ENCODE measurements around the gene ATAD3C.
"Not testable (repeated sequence)": the region's sequence is repeated elsewhere in the genome, so short reads cannot be mapped to it uniquely, and the experiment has no call there.

Gene ATAD3C

DNA sequence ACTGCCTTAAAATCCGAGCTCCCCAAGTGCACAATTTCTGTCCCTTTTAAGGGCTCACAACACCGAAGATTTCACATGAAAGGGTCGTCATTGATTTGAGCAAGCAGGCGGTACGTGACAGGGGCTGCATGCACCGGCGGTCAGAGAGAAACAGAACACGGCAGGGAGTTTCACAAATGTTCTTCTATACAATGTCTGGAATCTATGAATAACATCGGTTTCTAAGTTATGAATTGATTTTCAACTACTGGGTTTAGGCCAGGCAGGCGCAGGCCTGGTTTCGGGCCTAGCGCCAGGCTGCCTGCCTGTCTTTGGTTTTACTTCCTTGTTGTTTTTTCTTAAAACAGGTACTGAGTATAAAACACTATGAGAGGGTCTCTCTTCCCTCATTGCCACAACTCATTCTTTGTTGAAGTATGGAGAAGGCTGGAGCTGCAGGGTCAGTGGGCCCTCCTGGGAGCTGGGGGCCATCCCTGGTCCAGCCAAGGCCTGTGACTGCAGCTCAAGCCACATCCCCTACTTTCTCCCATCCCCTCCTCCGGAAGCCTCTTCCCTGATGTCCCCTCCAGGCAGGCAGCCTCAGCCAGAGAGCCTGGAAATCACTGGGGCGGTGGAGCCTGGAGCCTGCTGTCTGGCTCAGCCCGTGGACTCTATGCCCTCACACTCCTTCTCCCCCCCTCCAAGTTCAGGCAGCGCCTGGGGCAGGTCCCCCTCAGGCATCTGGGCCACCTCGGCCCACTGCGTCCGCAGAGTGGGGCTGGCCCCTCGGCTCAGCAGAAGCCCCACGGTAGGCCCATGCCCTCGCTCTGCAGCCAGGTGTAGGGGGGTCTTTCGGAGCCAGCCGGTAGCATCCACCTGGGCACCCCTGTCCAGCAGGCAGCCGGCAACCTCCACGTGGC, 30.8 kb upstream of the ATAD3C start:
- DNase-seq (ENCODE audit: low read depth), result no peak

DNA sequence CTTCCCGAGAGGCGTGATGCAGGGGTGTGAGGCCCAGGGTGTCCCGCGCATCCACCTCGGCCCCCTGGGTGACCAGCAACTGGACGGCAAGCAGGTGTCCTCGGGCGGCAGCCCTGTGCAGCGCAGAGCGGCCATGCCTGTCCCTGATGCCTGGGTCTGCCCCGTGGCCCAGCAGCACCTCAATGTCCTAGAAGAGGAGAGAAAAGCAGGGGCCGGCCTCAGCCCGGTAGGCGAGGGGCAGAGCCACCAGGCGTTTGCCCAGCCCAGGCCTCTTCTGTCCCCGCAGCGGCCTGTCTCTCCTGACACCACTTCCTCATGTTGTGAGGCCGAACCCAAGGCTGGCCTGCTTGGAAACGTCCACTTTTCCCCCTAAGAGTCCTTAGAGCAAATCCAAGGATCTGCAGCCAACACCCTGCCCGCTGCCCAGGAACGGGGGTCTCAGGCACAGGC, 30.1 kb upstream of the ATAD3C start:
- DNase-seq (ENCODE audit: low read depth), result no peak

GRCh38 chr1:1419813-1420653, 29.5 kb upstream of the ATAD3C start:
- no peak for DNase-seq (ENCODE audit: low read depth)

- no peak for DNase-seq (ENCODE audit: low read depth)
These were observed 28.8 kb upstream of the ATAD3C start for GRCh38 chr1:1420654-1421141.

DNA sequence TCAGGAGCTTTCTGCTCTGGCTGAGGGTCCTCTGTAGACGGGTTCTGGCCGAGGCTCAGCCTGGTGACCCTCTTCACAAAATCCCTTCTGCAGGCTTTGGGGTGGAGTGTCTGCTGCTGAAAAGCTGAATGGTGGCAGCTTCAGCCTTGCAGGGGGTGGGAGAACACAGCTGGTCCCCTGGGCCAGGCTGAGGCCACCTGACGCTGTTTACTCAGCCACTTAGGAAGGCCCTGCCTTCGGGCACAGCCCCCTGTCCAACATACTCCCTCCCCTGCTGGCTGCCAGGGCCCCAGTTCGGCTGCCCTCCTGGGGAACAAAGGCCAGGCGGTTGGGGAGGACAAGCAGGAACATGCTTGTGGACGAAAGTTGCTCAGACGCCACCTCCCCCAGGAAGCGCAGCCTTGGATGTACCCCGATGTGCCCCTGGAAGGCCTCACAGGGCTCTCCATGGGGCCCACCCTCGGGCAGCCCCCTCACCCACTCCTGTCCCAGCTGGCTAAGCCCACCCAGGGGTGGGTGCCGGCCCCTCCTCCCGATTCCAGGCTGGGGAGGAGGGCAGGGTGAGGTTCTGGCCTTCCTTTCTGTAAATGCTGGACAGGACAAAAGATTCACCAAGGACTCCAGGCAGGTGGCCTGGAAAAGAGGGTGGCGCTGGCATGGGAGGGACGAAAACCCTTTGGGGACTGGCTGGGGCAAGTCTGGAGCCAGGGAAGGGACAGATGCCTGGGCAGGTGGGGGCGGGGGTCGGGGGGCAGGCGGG, 28.2 kb upstream of the ATAD3C start, which contains the start of gene ANKRD65:
Gene ANKRD65 (minus strand): TSS at position 130 of the 760 bp plus-strand sequence. CDS start 271 bp downstream, outside the sequence.
- DNase-seq (ENCODE audit: low read depth), result no peak

DNA sequence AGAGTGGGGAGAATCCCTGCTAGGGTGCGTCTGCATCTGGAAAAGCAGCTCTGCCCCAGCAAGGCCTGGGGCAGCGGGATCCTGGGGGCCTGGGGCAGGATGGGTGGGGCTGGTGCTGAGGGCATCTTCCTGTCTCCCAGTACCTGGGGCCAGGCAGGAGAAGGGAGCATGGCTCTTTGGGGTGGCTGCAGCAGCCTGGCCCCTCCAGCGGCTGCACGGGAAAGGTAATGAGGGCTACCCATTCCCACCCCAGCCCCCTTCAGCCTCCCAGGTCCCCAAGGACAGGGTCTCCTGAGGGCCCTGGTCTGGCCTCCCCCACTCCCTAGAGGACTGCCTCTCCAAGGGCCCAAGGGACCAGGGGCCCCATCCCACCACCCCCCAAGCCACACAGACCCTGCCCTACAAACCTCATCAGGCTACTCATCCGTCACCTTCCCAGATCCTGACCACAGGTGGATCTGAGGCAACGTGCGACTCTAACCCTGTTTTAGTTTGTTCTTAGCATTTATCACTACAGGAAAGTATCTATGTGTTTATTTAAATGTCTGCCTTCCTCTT, 27.5 kb upstream of the ATAD3C start:
- DNase-seq (ENCODE audit: low read depth), result no peak

GRCh38 chr1:1422465-1423244, 26.8 kb upstream of the ATAD3C start:
- DNase-seq (ENCODE audit: low read depth), result no peak

DNA sequence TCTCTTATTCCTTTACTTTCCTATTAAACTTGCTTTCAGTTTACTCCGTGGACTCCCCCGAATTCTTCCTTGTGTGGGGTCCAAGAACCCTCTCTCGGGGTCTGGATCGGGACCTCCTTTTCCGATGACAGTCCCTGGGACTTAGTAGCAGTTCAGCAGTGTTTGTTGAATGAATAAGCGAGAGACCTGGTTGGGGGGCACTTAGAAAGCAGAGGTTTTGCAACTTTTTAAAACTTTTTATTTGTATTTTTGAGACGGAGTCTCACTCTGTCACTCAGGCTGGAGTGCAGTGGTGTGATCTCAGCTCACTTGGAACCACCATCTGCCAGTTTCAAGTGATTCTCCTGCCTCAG, 26.3 kb upstream of the ATAD3C start:
- no peak for DNase-seq (ENCODE audit: low read depth)

DNA sequence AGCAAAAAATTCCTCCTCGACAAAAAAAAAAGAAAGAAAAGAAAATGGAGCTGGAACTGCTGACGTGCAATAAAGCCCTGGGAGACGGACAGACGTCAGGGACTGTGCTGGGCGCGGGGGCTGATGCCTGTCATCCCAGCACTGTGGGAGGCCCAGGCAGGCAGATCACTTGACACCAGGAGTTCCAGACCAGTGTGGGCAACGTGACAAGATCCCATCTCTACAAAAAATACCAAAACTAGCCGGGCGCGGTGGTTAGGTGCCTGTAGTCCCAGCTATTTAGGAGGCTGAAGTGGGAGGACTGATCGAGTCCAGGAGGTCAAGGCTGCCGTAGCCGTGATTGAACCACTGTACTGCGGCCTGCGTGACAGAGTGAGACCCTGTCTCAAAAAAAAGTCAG, 24.8 kb upstream of the ATAD3C start:
- DNase-seq (ENCODE audit: low read depth), result no peak

- DNase-seq (ENCODE audit: low read depth), result no peak
These were observed 24.1 kb upstream of the ATAD3C start for GRCh38 chr1:1425426-1425752.

DNA sequence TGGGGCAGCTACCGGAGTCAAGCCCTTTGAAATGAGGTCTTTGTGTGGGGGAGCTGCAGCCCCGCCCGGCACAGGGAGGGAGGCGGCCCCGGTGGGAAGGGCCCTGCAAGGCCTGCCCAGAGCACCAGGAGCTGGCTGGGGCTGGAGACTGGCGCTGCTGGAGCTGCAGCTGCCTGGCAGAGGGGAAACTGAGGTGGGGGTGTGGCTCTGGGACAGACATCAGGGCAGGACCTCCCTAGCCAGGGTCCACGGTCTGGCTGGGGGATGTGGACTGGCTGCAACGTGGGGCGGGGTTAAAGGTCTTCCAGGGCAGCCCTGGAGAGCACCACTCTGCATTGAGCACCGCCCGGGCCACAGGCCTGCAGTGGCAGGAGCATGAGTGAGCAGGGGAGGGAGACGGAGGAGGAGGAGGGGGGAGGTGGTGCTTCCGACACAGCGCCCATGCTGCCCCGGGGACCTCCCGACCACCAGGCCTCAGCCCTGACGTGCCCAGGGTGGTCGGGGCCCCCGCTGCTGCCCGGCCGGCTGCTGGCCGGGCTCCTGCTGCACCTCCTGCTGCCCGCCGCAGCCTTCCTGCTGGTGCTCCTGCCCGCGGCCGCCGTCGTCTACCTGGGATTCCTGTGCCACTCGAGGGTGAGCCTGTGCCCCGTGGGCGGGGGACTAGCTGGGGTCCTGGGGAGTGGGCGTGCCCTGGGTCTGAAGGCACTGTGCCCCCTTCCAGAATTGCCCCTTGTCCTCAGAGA, 23.6 kb upstream of the ATAD3C start:
- no peak for DNase-seq (ENCODE audit: low read depth)

DNA sequence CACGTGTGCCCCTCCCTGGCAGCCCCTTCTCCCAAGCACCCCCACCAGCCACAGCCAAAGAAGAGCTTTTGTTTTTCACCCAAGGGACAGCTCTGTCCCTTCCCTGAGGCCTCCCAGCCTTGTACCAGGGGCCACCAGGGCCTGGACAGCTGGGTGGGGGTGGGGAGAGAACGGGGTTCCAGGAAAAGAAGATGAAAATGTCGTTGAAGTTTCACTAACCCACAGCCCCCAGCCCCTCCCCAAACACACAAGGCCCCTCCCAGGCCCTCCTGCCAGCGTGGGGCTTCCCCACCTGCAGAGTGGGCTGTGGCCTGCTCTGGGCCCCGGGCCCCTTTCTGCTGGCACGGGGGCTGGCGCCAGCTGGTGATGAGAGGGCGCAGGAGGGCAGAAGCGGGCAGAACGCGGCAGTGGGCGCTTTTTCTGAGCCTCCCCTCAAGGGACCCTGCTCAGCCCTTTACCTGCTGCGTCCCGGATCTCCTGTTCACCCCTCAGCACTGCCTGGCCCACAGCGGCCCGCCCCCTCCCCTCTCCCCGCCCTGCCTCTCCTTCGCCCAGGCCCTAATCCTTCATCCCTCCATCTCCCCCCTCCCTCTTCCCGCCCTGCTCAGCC, 22.9 kb upstream of the ATAD3C start:
- no peak for DNase-seq (ENCODE audit: low read depth)

DNA sequence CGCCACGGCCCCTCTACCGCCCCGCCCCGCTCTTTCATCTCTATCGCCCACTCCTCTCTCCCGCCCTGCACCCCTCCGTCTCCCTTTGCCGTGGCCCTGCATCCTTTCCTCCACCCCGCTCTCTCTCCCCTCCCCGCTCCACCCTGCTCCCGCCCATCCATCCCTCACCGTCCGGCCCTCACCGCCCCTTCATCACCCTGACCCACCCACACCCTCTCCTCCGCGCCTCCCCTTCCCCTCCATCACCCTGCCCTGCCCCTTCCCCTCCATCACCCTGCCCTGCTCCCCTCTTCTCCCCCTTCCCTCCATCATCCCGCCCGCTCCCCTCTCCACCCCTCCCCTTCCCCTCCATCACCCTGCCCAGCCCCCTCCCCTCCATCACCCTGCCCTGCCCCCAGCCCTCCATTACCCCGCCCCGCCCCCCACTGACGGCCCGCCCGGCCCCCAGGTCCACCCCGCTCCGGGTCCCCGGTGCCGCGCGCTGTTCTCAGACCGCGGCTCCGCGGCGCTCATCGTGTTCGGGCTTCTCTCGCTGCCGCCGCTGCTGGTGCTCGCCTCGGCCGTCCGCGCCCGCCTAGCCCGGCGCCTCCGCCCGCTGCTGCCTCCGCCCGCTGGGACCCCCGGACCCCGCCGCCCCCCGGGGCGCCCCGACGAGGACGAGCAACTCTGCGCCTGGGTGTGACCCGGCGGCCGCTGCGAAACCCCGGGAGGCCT, 22.2 kb upstream of the ATAD3C start:
- no peak for DNase-seq (ENCODE audit: low read depth)

DNA sequence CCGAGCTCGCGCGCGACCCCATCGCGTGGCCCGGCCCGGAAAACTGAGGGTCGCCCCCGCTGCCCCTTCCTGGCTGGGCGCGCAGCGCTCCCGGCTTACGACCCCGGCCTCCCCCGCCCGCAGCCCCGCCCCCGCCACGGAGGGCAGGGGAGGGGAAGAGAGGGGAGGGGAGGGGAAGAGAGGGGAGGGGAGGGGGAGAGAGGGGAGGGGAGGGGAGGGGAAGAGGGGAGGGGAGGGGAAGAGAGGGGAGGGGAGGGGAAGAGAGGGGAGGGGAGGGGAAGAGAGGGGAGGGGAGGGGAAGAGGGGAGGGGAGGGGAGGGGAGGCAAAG, 21.7 kb upstream of the ATAD3C start:
- DNase-seq (ENCODE audit: low read depth), result no peak

DNA sequence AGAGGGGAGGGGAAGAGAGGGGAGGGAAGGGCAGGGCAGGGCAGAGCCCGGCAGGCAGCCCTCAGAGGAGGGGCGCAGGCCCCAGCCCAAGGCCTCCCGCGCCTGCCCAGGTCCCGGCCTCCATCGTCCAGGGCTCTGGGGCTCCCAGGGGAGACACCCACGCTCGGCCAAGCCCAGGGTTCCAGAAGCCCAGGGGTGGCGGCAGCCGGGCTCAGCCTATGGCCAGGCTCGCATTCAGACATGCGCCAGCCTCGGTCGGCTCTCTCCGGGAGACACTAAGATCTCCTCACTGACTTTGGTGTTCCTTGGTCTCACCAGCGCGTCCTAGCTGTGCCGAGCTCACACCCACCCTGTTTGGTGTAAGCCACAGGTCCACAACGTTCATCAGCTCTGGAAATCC, 21.3 kb upstream of the ATAD3C start:
- DNase-seq (ENCODE audit: low read depth), result no peak

DNA sequence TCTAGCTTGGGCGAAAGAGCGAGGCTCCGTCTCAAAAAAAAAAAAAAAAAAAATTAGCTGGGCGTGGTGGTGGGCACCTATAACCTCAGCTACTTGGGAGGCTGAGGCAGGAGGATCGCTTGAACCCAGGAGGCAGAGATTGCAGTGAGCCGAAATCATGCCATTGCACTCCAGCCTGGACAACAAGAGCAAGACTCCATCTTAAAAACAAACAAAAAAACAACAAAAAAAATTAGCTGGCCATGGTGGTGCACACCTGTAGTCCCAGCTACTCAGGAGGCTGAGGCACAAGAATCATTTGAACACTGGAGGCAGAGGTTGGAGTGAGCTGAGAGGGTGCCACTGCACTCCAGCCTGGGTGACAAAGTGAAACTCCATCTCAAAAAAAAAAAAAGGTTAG, 20.5 kb upstream of the ATAD3C start:
- not testable (repeated sequence) for DNase-seq (ENCODE audit: low read depth)

DNA sequence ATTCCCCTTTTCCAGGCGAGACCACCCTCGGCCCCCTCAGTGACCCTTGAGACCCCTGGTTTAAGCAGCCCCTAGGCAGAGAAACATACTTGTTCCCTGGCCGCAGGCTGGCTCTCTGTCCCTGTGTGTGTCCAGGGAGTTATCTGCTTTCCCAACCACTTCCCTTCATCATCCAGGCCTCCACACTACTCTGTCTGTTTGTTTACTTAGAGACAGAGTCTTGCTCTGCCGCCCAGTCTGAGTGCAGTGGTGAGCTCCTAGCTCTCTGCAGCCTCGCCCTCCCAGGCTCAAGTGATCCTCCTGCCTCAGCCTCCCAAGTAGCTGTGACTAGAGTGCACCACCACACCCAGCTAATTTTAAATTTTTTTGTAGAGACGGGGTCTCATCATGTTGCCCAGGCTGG, 19.8 kb upstream of the ATAD3C start:
- DNase-seq (ENCODE audit: low read depth), result no peak

DNA sequence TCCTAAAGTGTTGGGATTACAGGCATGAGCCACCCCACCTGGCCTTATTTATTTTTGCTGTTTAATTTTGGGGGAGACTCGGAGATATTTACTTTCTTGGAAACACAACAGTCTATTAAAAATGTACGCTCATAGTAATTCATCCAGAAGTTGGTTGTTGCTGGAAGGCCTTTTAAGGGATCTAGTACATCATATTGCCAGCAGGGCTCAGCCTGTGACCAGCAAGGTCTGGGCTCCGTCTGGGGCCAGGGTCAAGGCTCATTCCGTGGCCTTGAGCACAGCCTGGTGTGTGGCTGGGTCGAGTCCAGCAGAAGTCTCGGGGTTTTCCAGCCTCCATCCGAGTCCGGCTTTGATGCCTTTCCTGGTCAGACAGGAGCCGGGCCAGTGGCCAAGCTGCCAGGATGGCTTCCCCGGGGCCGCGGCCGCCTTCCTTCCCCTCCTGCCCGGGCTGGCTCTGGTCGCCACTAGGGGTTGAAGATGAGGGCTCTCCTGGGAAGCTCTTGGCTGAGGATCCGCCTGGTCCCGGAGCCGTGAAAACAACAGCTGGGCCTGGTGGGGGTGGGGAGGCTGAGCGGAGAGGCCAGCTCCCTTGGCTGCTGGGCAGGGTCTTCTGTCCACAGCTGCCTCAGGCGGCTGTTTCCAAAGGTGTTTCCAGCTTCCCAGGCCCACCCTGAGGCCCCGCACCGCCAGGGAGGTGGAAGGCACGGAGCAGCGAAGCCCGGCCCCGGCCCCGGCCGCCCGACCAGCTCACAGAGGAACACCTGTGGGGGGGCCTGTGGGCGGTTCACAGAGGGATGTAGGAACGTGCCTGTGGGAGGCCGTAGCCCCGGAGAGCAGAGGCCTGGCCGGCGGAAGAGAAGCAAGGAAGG, 19.1 kb upstream of the ATAD3C start:
- DNase-seq (ENCODE audit: low read depth), result peak; percentile 35

All from fibroblast of the conjunctiva (primary cell).